ENCODE results near the gene TMEM72.

Gene TMEM72

GRCh38 chr10:44958898-44959246 lies 47.7 kb downstream of the TMEM72 start (continued):
- TF ChIP-seq PATZ1 (CRISPR knock-in tag; IDR thresholded peaks at IDR 0.05; ENCODE audit: borderline replicate concordance), result no peak

DNA sequence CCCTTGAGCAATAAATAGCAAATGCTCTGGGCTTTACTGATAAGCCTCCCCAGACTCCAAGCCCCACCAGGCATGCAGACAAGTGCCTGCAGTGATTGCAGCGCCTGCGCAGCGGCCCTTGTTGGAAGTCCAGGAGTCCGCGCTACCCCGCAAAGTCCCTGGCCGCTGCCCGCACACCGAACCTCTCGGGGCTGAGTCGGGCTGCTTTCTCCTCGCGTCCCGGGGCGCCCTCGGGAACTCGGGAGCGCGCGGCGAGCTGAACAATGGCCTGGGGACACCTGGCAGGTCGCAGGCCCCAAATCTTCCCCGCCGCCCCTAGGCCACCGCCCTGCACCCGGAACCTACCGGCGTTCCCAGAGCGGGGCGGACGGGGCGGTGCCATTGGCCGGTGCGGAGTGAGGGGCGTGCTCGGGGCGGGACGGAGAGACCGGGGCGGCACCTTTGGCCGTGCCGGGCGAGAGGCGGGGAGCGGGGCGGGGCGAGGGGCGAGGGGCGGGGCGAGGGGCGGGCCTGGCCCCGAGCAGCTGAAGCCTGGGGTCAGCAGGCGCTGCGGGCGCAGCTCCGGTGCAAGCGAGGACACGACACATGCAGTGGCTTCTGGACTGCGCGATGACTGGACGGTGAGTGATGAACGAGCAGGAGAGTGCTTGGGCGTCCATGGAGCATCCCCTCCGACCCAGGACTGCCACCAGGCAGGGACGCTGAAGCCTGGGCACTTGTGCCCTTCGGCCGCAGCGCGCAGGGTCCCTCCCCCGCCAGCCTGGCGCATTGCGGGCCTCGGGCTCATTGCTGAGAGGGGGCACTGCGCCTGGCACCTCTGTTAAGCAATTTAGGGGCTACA lies 48.3 kb downstream of the TMEM72 start, which contains the start of gene RASSF4:
Gene RASSF4 (plus strand): TSS at position 556 of the 841 bp plus-strand sequence. CDS start 10,401 bp downstream, outside the sequence.
- peak; percentile 99 for ATAC-seq
- no peak for TF ChIP-seq CREB5 (CRISPR knock-in tag; IDR thresholded peaks at IDR 0.05; ENCODE audit: low read depth)
- TF ChIP-seq ZFP3 (CRISPR knock-in tag; IDR thresholded peaks at IDR 0.05), result peak; percentile 89
- TF ChIP-seq ZNF565 (CRISPR knock-in tag; conservative IDR thresholded peaks at IDR 0.05; ENCODE audit: low read depth), result no peak

- peak; percentile 3 for ATAC-seq
- TF ChIP-seq GLIS3 (CRISPR knock-in tag; IDR thresholded peaks at IDR 0.05), result no peak
- no peak for TF ChIP-seq ZFP30 (CRISPR knock-in tag; IDR thresholded peaks at IDR 0.05)
- TF ChIP-seq RARB (CRISPR knock-in tag; IDR thresholded peaks at IDR 0.05), result no peak
Observed at GRCh38 chr10:44960088-44960460, 48.9 kb downstream of the TMEM72 start.

DNA sequence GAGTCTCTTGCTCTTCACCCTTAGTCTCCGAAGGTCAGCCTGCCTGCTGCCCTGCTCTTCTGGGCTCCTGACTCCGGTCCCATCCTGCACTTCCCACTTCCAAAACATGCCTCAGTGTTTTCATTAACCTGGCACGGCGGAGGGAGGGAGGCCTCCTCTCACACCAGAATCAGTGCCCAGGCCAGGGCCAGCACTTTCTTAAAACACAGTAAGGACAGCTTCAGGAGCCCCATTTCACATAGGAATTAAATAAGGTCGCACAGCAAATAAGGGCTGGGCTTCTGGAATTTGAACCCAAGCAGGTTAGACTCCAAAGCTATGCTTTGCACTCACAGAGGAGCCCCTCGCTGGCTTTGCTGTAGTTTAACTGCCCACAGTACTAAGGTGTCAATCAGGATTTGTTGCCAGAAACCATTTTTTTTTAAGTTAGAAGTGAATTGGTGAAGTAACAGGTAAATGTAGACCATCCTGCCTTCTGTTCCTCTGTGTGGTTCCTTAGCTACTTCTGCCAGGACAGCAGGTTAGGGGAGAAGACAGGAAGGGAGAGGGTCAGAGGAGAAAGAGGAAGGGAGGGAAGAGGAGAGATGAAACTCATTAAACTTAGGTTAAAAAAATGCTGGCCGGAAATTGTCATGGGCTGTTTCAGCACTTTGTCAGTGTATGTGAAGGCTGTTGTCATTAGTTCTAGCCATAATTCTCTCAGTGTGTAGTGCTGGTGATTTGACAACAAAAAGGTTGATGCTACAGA lies 49.5 kb downstream of the TMEM72 start:
- ATAC-seq, result no peak
- TF ChIP-seq, protein P1, sequence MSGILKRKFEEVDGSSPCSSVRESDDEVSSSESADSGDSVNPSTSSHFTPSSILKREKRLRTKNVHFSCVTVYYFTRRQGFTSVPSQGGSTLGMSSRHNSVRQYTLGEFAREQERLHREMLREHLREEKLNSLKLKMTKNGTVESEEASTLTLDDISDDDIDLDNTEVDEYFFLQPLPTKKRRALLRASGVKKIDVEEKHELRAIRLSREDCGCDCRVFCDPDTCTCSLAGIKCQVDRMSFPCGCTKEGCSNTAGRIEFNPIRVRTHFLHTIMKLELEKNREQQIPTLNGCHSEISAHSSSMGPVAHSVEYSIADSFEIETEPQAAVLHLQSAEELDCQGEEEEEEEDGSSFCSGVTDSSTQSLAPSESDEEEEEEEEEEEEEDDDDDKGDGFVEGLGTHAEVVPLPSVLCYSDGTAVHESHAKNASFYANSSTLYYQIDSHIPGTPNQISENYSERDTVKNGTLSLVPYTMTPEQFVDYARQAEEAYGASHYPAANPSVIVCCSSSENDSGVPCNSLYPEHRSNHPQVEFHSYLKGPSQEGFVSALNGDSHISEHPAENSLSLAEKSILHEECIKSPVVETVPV (CRISPR knock-in tag; IDR thresholded peaks at IDR 0.05), result no peak
- TF ChIP-seq ARNTL (CRISPR knock-in tag; IDR thresholded peaks at IDR 0.05; ENCODE audit: borderline replicate concordance, low read depth) (no peak), SNAI2 (CRISPR knock-in tag; IDR thresholded peaks at IDR 0.05) (no peak), ZNF565 (CRISPR knock-in tag; conservative IDR thresholded peaks at IDR 0.05; ENCODE audit: low read depth) (no peak), ZC3H10 (CRISPR knock-in tag; IDR thresholded peaks at IDR 0.05) (no peak), CSDC2 (CRISPR knock-in tag; IDR thresholded peaks at IDR 0.05) (no peak), BACH2 (CRISPR knock-in tag; IDR thresholded peaks at IDR 0.05; ENCODE audit: borderline replicate concordance) (no peak), ZFP30 (CRISPR knock-in tag; IDR thresholded peaks at IDR 0.05) (no peak), TOX (CRISPR knock-in tag; IDR thresholded peaks at IDR 0.05; ENCODE audit: borderline replicate concordance) (no peak), PPARA (CRISPR knock-in tag; IDR thresholded peaks at IDR 0.05; ENCODE audit: borderline replicate concordance) (no peak), ZNF8 (CRISPR knock-in tag; IDR thresholded peaks at IDR 0.05) (no peak)
- TF ChIP-seq, protein P2, sequence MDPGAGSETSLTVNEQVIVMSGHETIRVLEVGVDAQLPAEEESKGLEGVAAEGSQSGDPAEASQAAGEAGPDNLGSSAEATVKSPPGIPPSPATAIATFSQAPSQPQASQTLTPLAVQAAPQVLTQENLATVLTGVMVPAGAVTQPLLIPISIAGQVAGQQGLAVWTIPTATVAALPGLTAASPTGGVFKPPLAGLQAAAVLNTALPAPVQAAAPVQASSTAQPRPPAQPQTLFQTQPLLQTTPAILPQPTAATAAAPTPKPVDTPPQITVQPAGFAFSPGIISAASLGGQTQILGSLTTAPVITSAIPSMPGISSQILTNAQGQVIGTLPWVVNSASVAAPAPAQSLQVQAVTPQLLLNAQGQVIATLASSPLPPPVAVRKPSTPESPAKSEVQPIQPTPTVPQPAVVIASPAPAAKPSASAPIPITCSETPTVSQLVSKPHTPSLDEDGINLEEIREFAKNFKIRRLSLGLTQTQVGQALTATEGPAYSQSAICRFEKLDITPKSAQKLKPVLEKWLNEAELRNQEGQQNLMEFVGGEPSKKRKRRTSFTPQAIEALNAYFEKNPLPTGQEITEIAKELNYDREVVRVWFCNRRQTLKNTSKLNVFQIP (CRISPR knock-in tag; IDR thresholded peaks at IDR 0.05; ENCODE audit: borderline replicate concordance, low read depth), result no peak

GRCh38 chr10:44961230-44961571 lies 50.1 kb downstream of the TMEM72 start:
- ATAC-seq, result no peak
- no peak for TF ChIP-seq ZFP3 (CRISPR knock-in tag; IDR thresholded peaks at IDR 0.05)
- no peak for TF ChIP-seq ISL1 (CRISPR knock-in tag; IDR thresholded peaks at IDR 0.05)
- no peak for TF ChIP-seq OSR1 (CRISPR knock-in tag; IDR thresholded peaks at IDR 0.05)
- no peak for TF ChIP-seq CREB5 (CRISPR knock-in tag; IDR thresholded peaks at IDR 0.05; ENCODE audit: low read depth)
- no peak for TF ChIP-seq PPARA (CRISPR knock-in tag; IDR thresholded peaks at IDR 0.05; ENCODE audit: borderline replicate concordance)
- no peak for TF ChIP-seq TOX (CRISPR knock-in tag; IDR thresholded peaks at IDR 0.05; ENCODE audit: borderline replicate concordance)
- TF ChIP-seq TCF4 (CRISPR knock-in tag; IDR thresholded peaks at IDR 0.05; ENCODE audit: borderline replicate concordance), result no peak

Measured in SK-N-SH treated with all-trans-retinoic acid at 6 μM for 48 hours (cell line).